ENCODE data around the gene SRRM1. TPM values are rescaled to one million over a fixed set of nuclear protein-coding genes. Genes with fewer than 3 reads are reported as not detected.

The SRRM1 gene
- polyA plus RNA-seq, 1 donor (not counting 4 experiments of a cell fraction or from before 2014, with no cell fraction given): 56.1 TPM

GRCh38 chr1:24652382-24652781 is 9.3 kb downstream of the SRRM1 start:
- peaks cover 63% of the 10 kb centered on the region for H3K79me2 ChIP-seq (ENCODE audit: control insufficient read depth, insufficient read depth, low read length)
- no peaks in the 10 kb centered on the region for H3K27me3 ChIP-seq (ENCODE audit: control insufficient read depth, extremely low read depth, insufficient read depth, low read length)
- H3K9ac ChIP-seq (ENCODE audit: control insufficient read depth, extremely low read depth, insufficient read depth, low read length): no peak overlapping the region
- dilution Hi-C loops (cut with MboI; ENCODE audit: extremely low pct_ligation_motif_present, low sequenced_read_pairs): no loop called here
- no peak overlapping the region for H3K4me2 ChIP-seq (ENCODE audit: control insufficient read depth, extremely low read depth, insufficient read depth, low read depth, low read length)
- no peaks in the 10 kb centered on the region for H3K9me3 ChIP-seq (ENCODE audit: control insufficient read depth, low read depth, low read length)
- no peak overlapping the region for H2AFZ ChIP-seq (ENCODE audit: control insufficient read depth, low read length)
- H3K9me1 ChIP-seq (ENCODE audit: control insufficient read depth, extremely low read depth, insufficient read depth, low read length): no peaks in the 10 kb centered on the region
- FAIRE-seq: no peak
- no peak for TF ChIP-seq CTCF (optimal IDR thresholded peaks at IDR 0.05 in 1 of 3, IDR thresholded peaks at IDR 0.05 in 1 of 3, conservative IDR thresholded peaks at IDR 0.05 in 1 of 3; ENCODE audit: extremely low read depth in 1 of 3, insufficient read depth in 2 of 3, low read length in 3 of 3)
- TF ChIP-seq EZH2 (IDR thresholded peaks at IDR 0.05; ENCODE audit: low read length): no peak
- DNase-seq (ENCODE audit: low read depth, low spot score): no peak
- H3K27ac ChIP-seq (ENCODE audit: control insufficient read depth, insufficient read depth, low read length): no peak overlapping the region
- peaks cover 32 to 66% of the 10 kb centered on the region in 2 experiments for H3K36me3 ChIP-seq (ENCODE audit: control insufficient read depth in 2 of 2, extremely low read depth in 1 of 2, insufficient read depth in 2 of 2, low read length in 2 of 2)
- H3K4me1 ChIP-seq (ENCODE audit: control insufficient read depth, extremely low read depth, insufficient read depth, low read length): no peaks in the 10 kb centered on the region
- no peak overlapping the region for H3K4me3 ChIP-seq (ENCODE audit: control insufficient read depth in 2 of 3, extremely low read depth in 1 of 3, insufficient read depth in 2 of 3, low read depth in 1 of 3, low read length in 3 of 3)
- H4K20me1 ChIP-seq (ENCODE audit: control insufficient read depth, extremely low read depth, insufficient read depth, low read length): no peaks in the 10 kb centered on the region

- FAIRE-seq: no peak
- Histone ChIP-seq H2AFZ (ENCODE audit: control insufficient read depth, low read length) (no peak overlapping the region), H3K4me2 (ENCODE audit: control insufficient read depth, extremely low read depth, insufficient read depth, low read depth, low read length) (no peak overlapping the region), H3K27me3 (ENCODE audit: control insufficient read depth, extremely low read depth, insufficient read depth, low read length) (no peaks in the 10 kb centered on the region), H3K9me3 (ENCODE audit: control insufficient read depth, low read depth, low read length) (no peaks in the 10 kb centered on the region), H3K36me3 (ENCODE audit: control insufficient read depth in 2 of 2, extremely low read depth in 1 of 2, insufficient read depth in 2 of 2, low read length in 2 of 2) (peaks cover 28 to 55% of the 10 kb centered on the region in 2 experiments), H3K9me1 (ENCODE audit: control insufficient read depth, extremely low read depth, insufficient read depth, low read length) (no peaks in the 10 kb centered on the region), H3K79me2 (ENCODE audit: control insufficient read depth, insufficient read depth, low read length) (peaks cover 61% of the 10 kb centered on the region), H3K9ac (ENCODE audit: control insufficient read depth, extremely low read depth, insufficient read depth, low read length) (no peak overlapping the region), H3K27ac (ENCODE audit: control insufficient read depth, insufficient read depth, low read length) (no peak overlapping the region), H3K4me1 (ENCODE audit: control insufficient read depth, extremely low read depth, insufficient read depth, low read length) (no peaks in the 10 kb centered on the region), H3K4me3 (ENCODE audit: control insufficient read depth in 2 of 3, extremely low read depth in 1 of 3, insufficient read depth in 2 of 3, low read depth in 1 of 3, low read length in 3 of 3) (no peak overlapping the region), H4K20me1 (ENCODE audit: control insufficient read depth, extremely low read depth, insufficient read depth, low read length) (no peaks in the 10 kb centered on the region)
- no peak for TF ChIP-seq EZH2 (IDR thresholded peaks at IDR 0.05; ENCODE audit: low read length)
- no peak for TF ChIP-seq CTCF (optimal IDR thresholded peaks at IDR 0.05 in 1 of 3, IDR thresholded peaks at IDR 0.05 in 1 of 3, conservative IDR thresholded peaks at IDR 0.05 in 1 of 3; ENCODE audit: extremely low read depth in 1 of 3, insufficient read depth in 2 of 3, low read length in 3 of 3)
- DNase-seq (ENCODE audit: low read depth, low spot score): no peak
- dilution Hi-C loops (cut with MboI; ENCODE audit: extremely low pct_ligation_motif_present, low sequenced_read_pairs): no loop called here
Measured at GRCh38 chr1:24654010-24654409, 10.9 kb downstream of the SRRM1 start.
